ENCODE results near the gene ATP5PB. TPM values are rescaled to one million over a fixed set of nuclear protein-coding genes. Genes with fewer than 3 reads are reported as not detected.

Gene ATP5PB, protein sequence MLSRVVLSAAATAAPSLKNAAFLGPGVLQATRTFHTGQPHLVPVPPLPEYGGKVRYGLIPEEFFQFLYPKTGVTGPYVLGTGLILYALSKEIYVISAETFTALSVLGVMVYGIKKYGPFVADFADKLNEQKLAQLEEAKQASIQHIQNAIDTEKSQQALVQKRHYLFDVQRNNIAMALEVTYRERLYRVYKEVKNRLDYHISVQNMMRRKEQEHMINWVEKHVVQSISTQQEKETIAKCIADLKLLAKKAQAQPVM
- 151 and 303 TPM in 2 replicates for total RNA-seq (ENCODE audit: low replicate concordance)

GRCh38 chr1:111448918-111449702 lies at the start of gene ATP5PB, which contains the start of gene WDR77:
Gene ATP5PB, plus strand, starts transcription at chr1:111449464. Its CDS starts 78 bp downstream, at chr1:111449542.
Gene WDR77, minus strand, starts transcription at chr1:111449256. Its CDS starts 87 bp downstream, at chr1:111449169.

DNA sequence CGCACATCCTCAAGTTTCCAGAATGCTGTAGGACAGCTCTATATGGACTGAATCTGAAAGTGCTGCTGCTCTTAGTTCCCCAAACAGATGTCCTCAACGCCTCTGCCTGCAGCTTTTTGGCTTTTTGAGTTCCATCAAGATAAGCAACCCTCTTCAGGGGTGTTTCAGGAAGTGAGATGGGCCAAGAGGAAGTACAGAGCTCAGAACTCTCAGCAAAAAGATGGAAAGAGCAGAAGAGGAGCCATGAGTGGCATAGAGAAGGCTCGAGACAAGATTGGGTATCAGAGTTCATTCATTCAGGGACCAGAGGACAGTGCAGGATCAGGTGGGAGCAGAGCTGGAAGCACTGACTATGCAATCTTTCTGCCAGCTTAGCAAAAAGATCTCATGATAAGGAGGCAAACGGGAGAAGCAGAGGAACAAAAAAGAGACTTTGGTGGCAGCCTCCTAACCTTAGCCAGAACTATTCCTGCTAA lies 54.4 kb downstream of the ATP5PB start, which contains the start of the genes ADORA3 and TMIGD3:
ADORA3 (minus strand) TSS at position 49 of the 476 bp plus-strand sequence. CDS start 279 bp downstream, outside the sequence.
TMIGD3 (minus strand) TSS at position 49 of the 476 bp plus-strand sequence. CDS start 279 bp downstream, outside the sequence.

Other genes starting within 250 kb of the ATP5PB start
- gene DENND2D, start 248.8 kb upstream of the ATP5PB start, total RNA-seq (ENCODE audit: low replicate concordance): 2.5 and 8.5 TPM in 2 replicates
- gene CHI3L2, start 221.8 kb upstream of the ATP5PB start, total RNA-seq (ENCODE audit: low replicate concordance): 0.45 and 4.4 TPM in 2 replicates
- gene CHIA, start 158.6 kb upstream of the ATP5PB start, total RNA-seq (ENCODE audit: low replicate concordance): not detected in 2 replicates
- gene OVGP1, start 21.7 kb upstream of the ATP5PB start, total RNA-seq (ENCODE audit: low replicate concordance): 0.15 and 0.47 TPM in 2 replicates
- gene WDR77, start 208 bp upstream of the ATP5PB start, total RNA-seq (ENCODE audit: low replicate concordance): 28.8 and 33.7 TPM in 2 replicates
- gene C1orf162, start 24.5 kb downstream of the ATP5PB start, total RNA-seq (ENCODE audit: low replicate concordance): 0.08 and 0.35 TPM in 2 replicates
- not detected in 2 replicates for gene ADORA3, start 54.2 kb downstream of the ATP5PB start, total RNA-seq (ENCODE audit: low replicate concordance)
- gene TMIGD3, start 54.2 kb downstream of the ATP5PB start, total RNA-seq (ENCODE audit: low replicate concordance): not detected in 2 replicates
- 13.2 and 25.5 TPM in 2 replicates for gene RAP1A, start 170.3 kb downstream of the ATP5PB start, total RNA-seq (ENCODE audit: low replicate concordance)